ENCODE results near the gene SLC25A21.

DNA sequence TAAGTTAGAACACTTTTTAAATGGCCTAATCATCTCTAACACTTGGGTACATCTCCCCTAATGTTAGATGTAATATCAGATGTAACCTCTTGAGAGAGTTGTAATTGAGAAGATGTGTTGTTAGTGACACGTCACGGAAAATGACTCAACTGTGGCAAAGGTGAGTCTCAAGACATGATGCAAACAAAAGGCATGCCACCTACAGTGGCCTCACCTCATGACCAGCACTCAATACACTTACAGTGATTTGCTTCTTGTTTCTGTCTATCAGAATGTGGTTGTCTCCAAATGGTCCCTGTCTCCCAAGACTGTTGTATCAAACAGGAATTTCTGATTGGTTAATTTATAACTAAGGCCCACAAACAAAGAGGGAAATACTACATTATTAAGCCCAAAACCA, 91.2 kb downstream of the SLC25A21 start:
- TF ChIP-seq POLR2A (IDR thresholded peaks at IDR 0.05): no peak
- TF ChIP-seq EP300 (IDR thresholded peaks at IDR 0.05): no peak

All from ovary (tissue), 1 donor.